Kidney (tissue), 14 donors: ENCODE data around the gene APOA5. TPM values are rescaled to one million over a fixed set of nuclear protein-coding genes. Genes with fewer than 3 reads are reported as not detected.

Source experiments
- DNase-seq, 5 donors: peaks; one replicate each; pipeline ENCODE4 v3.0.0-alpha.2; 2013 to 2020
- FAIRE-seq: peaks from 2 replicates; lab custom pipeline; 2012; peaks lifted over from hg19 to GRCh38; lab: Jason Lieb, UNC
- H3K27ac ChIP-seq, 2 donors: one replicate each; pipeline ENCODE4 v1.7.0; 2013; ENCODE audit warnings: low read depth in 2 of 2, low read length in 2 of 2, inconsistent platforms in 1 of 2
- H3K27me3 ChIP-seq: one replicate; pipeline ENCODE4 v1.7.1; 2013; ENCODE audit warnings: low read length, inconsistent platforms; ENCODE audit not compliant: control insufficient read depth, insufficient read depth
- H3K36me3 ChIP-seq, 3 donors: one replicate each; pipeline versions ENCODE4 v1.7.0 to v1.7.1; 2013; ENCODE audit warnings: low read length in 3 of 3, control low read depth in 1 of 3, inconsistent platforms in 1 of 3; ENCODE audit not compliant: insufficient read depth in 3 of 3, control insufficient read depth in 2 of 3
- H3K4me1 ChIP-seq, 3 donors: one replicate each; pipeline versions ENCODE4 v1.7.0 to v1.7.1; 2013; ENCODE audit warnings: low read length in 3 of 3, inconsistent platforms in 1 of 3, low read depth in 1 of 3; ENCODE audit not compliant: control insufficient read depth in 2 of 3, insufficient read depth in 2 of 3
- H3K4me3 ChIP-seq, 3 donors: one replicate each; pipeline versions ENCODE4 v1.7.0 to v1.8.1; 2013; ENCODE audit warnings: low read length in 3 of 3, control low read depth in 1 of 3, inconsistent platforms in 1 of 3
- H3K9ac ChIP-seq, 3 donors: one replicate each; pipeline versions ENCODE4 v1.7.0 to v1.7.1; 2013; ENCODE audit warnings: low read length in 3 of 3, control low read depth in 1 of 3, inconsistent platforms in 1 of 3
- H3K9me3 ChIP-seq, 3 donors: one replicate each; pipeline versions ENCODE4 v1.7.0 to v1.7.1; 2013; ENCODE audit warnings: low read length in 3 of 3, control low read depth in 1 of 3, inconsistent platforms in 1 of 3; ENCODE audit not compliant: control insufficient read depth in 2 of 3, insufficient read depth in 1 of 3
- CTCF ChIP-seq: IDR thresholded peaks from 3 replicates; pipeline ENCODE4 v1.5.1; 2012; ENCODE audit warnings: mild to moderate bottlenecking, moderate library complexity, borderline replicate concordance; ENCODE audit not compliant: insufficient read depth; ENCODE audit errors: extremely low read depth
- intact Hi-C: fragments of 100-400 bp; cut with DNase I; formaldehyde crosslinking; loops from one replicate; pipeline ENCODE4 v1.11.1; 2022
- polyA plus RNA-seq: library from polyadenylated mRNA; stranded (reverse); fragments of 350-450 nt; fragmentation: Illumina TruSeq; extraction: RNeasy Lipid Tissue Mini Kit (QIAGEN cat#74804); gene quantifications from one replicate; pipeline ENCODE4 v1.2.3, GENCODE V29; 2014; ENCODE audit warnings: low read depth, low replicate concordance; ENCODE audit not compliant: insufficient read depth
- total RNA-seq: library from RNA; stranded (reverse); fragmentation: NEBNext Ultra II Directional; extraction: Animal tissue kit (Norgen Biotek cat#: 25700); gene quantifications from one replicate; pipeline ENCODE4 v1.2.1, GENCODE V29; 2021
- donor health status: control.
- donor health status: control.
- donor health status: control.
- donor health status: control.
- donor health status: control.
- donor health status: DM: yes; HTN: yes; CAD: no.
- donor health status: Normal renal cell carcinoma (clear cell type).

APOA5 gene
- total and polyA plus RNA-seq, 2 donors from 2014 or later, result not detected

- peaks cover 5 to 25% (median 18%) of the 10 kb centered on the region in 3 donors for H3K36me3 ChIP-seq
- peak overlapping the region; percentile 65 to 94 (median 92) for H3K4me3 ChIP-seq
- DNase-seq (no peak), FAIRE-seq (no peak)
- H3K27me3 ChIP-seq, result no peaks in the 10 kb centered on the region
- H3K27ac ChIP-seq, result peak overlapping the region in 1 of 2 donors; percentile 28
- no peak for TF ChIP-seq CTCF
- intact Hi-C loops, result no loop called here
- peaks cover 0 to 17% (median 16%) of the 10 kb centered on the region in 3 donors for H3K4me1 ChIP-seq
- no peaks in the 10 kb centered on the region for H3K9me3 ChIP-seq
- peak overlapping the region in 2 of 3 donors; percentile 83 for H3K9ac ChIP-seq
These were observed 3.1 kb downstream of the APOA5 start for GRCh38 chr11:116788534-116788933.

- peaks cover 5 to 31% (median 24%) of the 10 kb centered on the region in 3 donors for H3K36me3 ChIP-seq
- H3K27ac ChIP-seq, result peak within 1 kb of the TSS; percentile 28 to 64
- H3K4me3 ChIP-seq, result peak within 1 kb of the TSS; percentile 88 to 94 (median 92)
- intact Hi-C loops, result no loop called here
- no peak for TF ChIP-seq CTCF
- H3K4me1 ChIP-seq, result peaks cover 0 to 17% (median 16%) of the 10 kb centered on the region in 3 donors
- H3K9ac ChIP-seq, result peak within 1 kb of the TSS; percentile 59 to 83 (median 83)
- H3K27me3 ChIP-seq, result no peaks in the 10 kb centered on the region
- no peak for FAIRE-seq
- peak; percentile 84 to 93 (median 88) for DNase-seq
- H3K9me3 ChIP-seq, result no peaks in the 10 kb centered on the region
These were observed 3.7 kb downstream of the APOA5 start, which contains the start of gene ZPR1 for GRCh38 chr11:116787786-116788486. TSS of gene ZPR1 (minus strand) at chr11:116788023. CDS start at chr11:116787990, 33 bp downstream.

- Histone ChIP-seq H3K4me3 (peak overlapping the region; percentile 88 to 94 (median 92)), H3K27ac (peak overlapping the region; percentile 28 to 64), H3K9ac (peak overlapping the region; percentile 59 to 83 (median 73)), H3K9me3 (no peaks in the 10 kb centered on the region), H3K4me1 (peaks cover 0 to 17% (median 16%) of the 10 kb centered on the region in 3 donors), H3K36me3 (peaks cover 5 to 33% (median 27%) of the 10 kb centered on the region in 3 donors), H3K27me3 (no peaks in the 10 kb centered on the region)
- FAIRE-seq (no peak), DNase-seq (no peak)
- intact Hi-C loops, result no loop called here
- TF ChIP-seq CTCF, result no peak
These were observed 4.3 kb downstream of the APOA5 start for GRCh38 chr11:116787436-116787785.
